Mesothelial cell of epicardium (in vitro differentiated cells): ENCODE measurements around the gene DEPDC7. TPM values are rescaled to one million over a fixed set of nuclear protein-coding genes. Genes with fewer than 3 reads are reported as not detected.
A peak's percentile ranks its signal among the peaks of the same experiment; 100 is the strongest.

Experiments
- DNase-seq, 2 experiments: peaks; one replicate each; pipeline ENCODE4 v3.0.0; 2021; ENCODE audit warnings: low spot score in 2 of 2; ENCODE audit not compliant: unreplicated experiment in 2 of 2
- H3K27ac Mint-ChIP-seq: 2 replicates; pipeline ENCODE4 v1.8.0; 2021; ENCODE audit warnings: mixed read lengths
- H3K27me3 Mint-ChIP-seq: 2 replicates; pipeline ENCODE4 v1.8.0; 2021; ENCODE audit warnings: low read depth, mixed read lengths
- H3K36me3 Mint-ChIP-seq: 2 replicates; pipeline ENCODE4 v1.8.0; 2021; ENCODE audit warnings: mixed read lengths
- H3K4me1 Mint-ChIP-seq: 2 replicates; pipeline ENCODE4 v1.8.0; 2021; ENCODE audit warnings: mixed read lengths
- H3K4me3 Mint-ChIP-seq: 2 replicates; pipeline ENCODE4 v1.8.0; 2021; ENCODE audit warnings: mild to moderate bottlenecking, moderate library complexity, mixed read lengths
- H3K9me3 Mint-ChIP-seq: 2 replicates; pipeline ENCODE4 v1.8.0; 2021; ENCODE audit warnings: mixed read lengths
- total RNA-seq: library from RNA; stranded (reverse); gene quantifications from 3 replicates; pipeline ENCODE4 v1.2.1, GENCODE V29; 2021
- TF ChIP-seq, protein P1 (sequence below): fragments of 200-600 bp; sonication (generic); IDR thresholded peaks from one replicate; pipeline ENCODE4 v1.5.0; 2021; ENCODE audit warnings: antibody characterized with exemption; ENCODE audit not compliant: unreplicated experiment

The DEPDC7 gene
- total RNA-seq, 1 donor from 2014 or later = 5.1 TPM

DNA sequence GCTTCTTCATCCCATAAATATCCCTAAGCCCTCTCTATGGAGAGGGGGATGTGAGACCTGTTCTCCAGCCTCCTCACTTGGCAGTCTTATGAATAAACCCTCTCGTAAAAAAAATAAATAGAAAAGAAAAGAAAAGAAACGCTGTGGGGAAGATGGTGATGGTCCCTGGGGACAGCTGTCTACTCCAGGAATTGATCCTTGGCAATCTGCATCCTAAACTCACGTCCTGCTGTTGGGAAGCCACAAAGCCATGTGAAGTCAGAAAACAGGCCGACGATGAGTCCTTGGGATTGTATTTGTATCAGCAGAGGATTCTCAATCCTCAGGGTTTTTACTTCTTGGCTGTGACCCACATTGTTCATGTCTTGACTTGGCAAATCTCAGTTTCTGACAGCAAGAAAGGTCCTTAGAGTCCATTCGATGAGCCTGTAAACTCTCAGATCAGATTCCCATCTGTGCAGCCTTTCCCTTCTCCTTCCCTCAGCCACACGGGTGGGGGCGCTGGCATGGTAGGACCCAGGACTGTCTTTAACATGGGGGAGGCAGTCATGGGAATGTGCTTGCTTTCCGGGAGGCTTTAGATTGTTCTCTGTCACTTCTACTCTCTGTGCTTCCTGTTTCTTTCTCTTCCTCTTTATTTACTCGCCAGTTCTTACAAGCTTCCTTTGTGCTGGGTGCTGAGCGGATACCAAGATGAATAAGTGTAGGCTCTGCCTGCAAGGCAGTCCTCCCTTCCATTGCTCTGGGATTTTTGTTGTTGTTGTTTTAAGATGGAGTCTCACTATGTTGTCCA lies 48.6 kb downstream of the DEPDC7 start:
- no peaks in the 10 kb centered on the region for H3K27me3 Mint-ChIP-seq
- no peaks in the 10 kb centered on the region for H3K9me3 Mint-ChIP-seq
- H3K27ac Mint-ChIP-seq = no peak overlapping the region
- H3K4me3 Mint-ChIP-seq = no peak overlapping the region
- H3K4me1 Mint-ChIP-seq = peaks cover 15% of the 10 kb centered on the region
- DNase-seq = no peak
- peaks cover 28% of the 10 kb centered on the region for H3K36me3 Mint-ChIP-seq
- TF ChIP-seq, protein P1, sequence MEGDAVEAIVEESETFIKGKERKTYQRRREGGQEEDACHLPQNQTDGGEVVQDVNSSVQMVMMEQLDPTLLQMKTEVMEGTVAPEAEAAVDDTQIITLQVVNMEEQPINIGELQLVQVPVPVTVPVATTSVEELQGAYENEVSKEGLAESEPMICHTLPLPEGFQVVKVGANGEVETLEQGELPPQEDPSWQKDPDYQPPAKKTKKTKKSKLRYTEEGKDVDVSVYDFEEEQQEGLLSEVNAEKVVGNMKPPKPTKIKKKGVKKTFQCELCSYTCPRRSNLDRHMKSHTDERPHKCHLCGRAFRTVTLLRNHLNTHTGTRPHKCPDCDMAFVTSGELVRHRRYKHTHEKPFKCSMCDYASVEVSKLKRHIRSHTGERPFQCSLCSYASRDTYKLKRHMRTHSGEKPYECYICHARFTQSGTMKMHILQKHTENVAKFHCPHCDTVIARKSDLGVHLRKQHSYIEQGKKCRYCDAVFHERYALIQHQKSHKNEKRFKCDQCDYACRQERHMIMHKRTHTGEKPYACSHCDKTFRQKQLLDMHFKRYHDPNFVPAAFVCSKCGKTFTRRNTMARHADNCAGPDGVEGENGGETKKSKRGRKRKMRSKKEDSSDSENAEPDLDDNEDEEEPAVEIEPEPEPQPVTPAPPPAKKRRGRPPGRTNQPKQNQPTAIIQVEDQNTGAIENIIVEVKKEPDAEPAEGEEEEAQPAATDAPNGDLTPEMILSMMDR = no peak

DNA sequence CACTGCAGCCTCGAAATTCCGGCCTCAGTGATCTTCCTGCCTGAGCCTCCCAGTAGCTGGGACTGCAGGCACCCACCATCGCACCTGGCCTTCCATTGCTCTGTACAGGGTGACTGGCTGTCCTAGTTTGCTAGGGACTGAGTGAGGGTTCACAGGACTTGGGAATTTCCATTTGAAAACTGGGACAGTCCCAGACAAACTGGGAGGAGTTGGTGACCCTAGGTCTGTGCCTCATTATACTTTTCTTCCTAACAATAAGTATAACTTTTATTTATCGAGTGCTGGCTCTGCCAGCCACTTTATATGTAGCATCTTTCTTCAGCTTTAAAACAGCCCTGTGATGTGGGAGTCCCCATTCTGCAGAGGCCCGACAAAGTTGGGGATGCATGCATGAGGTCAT lies 49.2 kb downstream of the DEPDC7 start:
- no peak for DNase-seq
- Mint-ChIP-seq H3K36me3 (peaks cover 23% of the 10 kb centered on the region), H3K27ac (no peak overlapping the region), H3K4me3 (no peak overlapping the region), H3K9me3 (no peaks in the 10 kb centered on the region), H3K4me1 (peaks cover 10% of the 10 kb centered on the region), H3K27me3 (no peaks in the 10 kb centered on the region)
- TF ChIP-seq, protein P1 = no peak

DNA sequence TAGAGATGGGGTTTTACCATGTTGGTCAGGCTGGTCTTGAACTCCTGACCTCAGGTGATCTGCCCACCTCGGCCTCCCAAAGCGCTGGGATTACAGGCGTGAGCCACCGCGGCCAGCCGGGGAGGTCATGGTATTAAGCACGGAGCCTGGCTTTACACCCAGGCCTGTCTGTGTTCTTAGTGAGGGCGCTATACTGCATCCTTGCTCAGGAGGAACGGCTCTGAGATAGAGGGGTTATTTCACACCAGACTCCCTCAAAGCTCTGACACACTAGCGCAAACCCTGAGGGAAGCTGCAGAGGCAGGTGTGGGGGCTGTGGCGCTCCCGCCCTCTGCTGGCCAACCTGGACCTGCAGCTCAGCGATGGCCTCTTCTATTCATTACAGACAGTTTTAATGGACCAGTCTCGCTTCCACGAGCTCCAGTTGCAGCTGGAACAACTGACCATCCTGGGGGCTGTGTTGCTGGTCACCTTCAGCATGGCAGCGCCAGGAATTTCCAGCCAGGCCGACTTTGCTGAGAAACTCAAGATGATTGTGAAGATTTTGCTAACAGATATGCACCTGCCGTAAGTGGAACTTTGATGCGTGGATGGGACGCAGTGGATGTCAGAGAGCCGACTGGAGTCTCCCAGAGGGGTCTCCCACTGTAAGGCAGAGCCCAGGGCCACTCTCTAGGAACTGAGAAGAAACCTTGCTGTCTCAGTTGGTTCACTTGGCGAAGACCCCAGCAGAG lies 49.9 kb downstream of the DEPDC7 start:
- Mint-ChIP-seq H3K4me3 (no peak overlapping the region), H3K36me3 (peaks cover 23% of the 10 kb centered on the region), H3K27me3 (no peaks in the 10 kb centered on the region), H3K4me1 (peaks cover 10% of the 10 kb centered on the region), H3K27ac (no peak overlapping the region), H3K9me3 (no peaks in the 10 kb centered on the region)
- peak; percentile 49 to 74 for DNase-seq
- TF ChIP-seq, protein P1 = peak; percentile 78

DNA sequence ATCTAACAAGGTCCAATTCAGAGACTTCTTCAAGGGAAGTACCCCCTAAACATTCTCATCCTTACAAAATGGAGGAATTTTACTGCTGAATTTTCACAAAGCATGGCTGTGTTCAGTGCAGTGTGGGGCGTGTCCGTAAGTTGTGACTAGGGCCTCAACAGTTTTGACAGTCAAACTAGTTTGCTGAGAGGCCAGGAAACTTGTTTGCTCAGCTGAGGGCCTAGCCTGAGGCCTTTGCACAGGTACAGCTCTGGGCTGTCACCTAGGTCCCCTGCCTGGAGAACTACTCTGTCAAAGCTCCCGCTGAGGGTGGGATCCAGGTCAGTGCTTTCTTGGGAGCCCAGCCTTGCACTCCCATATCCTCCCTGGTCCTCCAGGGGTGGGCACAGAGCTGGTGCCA lies 51.6 kb downstream of the DEPDC7 start:
- Mint-ChIP-seq H3K9me3 (no peaks in the 10 kb centered on the region), H3K36me3 (peaks cover 33% of the 10 kb centered on the region), H3K27ac (no peak overlapping the region), H3K27me3 (no peaks in the 10 kb centered on the region), H3K4me1 (peaks cover 4% of the 10 kb centered on the region), H3K4me3 (no peak overlapping the region)
- TF ChIP-seq, protein P1 = no peak
- peak in 1 of 2 experiments; percentile 22 for DNase-seq

DNA sequence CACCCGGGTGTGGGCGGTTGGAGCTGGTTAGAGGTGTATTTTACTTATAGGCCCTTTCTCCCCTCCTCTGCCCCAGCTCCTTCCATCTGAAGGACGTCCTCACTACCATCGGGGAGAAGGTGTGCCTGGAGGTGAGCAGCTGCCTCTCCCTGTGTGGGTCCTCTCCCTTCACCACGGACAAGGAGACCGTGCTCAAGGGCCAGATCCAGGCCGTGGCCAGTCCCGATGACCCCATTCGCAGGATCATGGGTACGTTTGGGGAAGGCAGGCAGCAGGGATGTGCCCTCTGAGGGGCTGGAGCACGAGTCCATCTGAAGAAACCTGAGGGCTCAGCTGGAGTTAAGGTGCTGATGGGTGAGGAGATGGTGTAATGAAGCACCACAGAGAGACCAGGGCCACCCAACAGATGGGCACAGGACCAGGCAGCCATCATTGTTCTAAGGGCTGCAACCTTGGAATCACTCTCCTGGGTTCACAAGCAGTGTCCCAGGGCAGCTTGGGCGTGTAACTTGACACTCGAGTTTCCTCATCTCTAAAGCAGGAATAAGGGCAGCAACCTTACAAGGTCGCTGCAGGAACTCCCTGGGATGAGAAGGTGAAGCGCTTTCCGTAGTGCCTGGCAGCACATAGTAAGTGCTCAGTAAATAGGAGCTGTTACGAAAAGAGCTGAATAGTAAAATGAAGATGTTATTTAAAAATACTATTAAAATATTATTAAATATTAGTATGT lies 53.1 kb downstream of the DEPDC7 start:
- no peaks in the 10 kb centered on the region for H3K27me3 Mint-ChIP-seq

More for the DNA sequence above, 53.1 kb downstream of the DEPDC7 start:
- H3K27ac Mint-ChIP-seq = no peak overlapping the region
- no peak for DNase-seq
- no peaks in the 10 kb centered on the region for H3K9me3 Mint-ChIP-seq
- peaks cover 2% of the 10 kb centered on the region for H3K4me1 Mint-ChIP-seq
- H3K4me3 Mint-ChIP-seq = no peak overlapping the region
- peaks cover 40% of the 10 kb centered on the region for H3K36me3 Mint-ChIP-seq
- TF ChIP-seq, protein P1 = no peak
